NCI-H2227 (cell line): ENCODE results near the gene MCM6.

Experiments used
- DNase-seq: peaks from one replicate; lab custom pipeline; 2025; ENCODE audit not compliant: unreplicated experiment; lab: John Stamatoyannopoulos, UW

Gene MCM6

DNA sequence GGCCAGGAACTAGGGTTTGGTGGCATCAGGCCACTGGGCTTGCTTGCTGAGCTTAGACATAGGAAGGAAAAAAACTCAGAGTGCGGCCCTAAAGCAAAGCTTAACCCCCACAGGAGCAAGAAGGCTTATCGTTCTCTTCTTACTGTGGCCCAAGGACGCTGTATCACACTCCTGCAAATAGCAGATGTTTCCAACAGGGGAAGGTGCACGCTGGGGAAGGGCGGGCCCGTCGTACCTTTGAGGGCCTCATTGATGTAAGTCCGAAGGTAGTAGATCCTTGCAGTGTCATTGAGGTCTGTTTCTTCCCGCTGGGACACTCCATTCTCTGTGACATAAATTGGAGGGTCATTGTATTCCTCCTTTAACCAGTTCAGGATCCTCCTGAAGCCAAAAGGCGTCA lies 85.8 kb downstream of the MCM6 start:
- DNase-seq: no peak
